Retinal pigment epithelial cell (primary cell): Measurements from ENCODE around the gene CHST13.

Experiments used
- DNase-seq: peaks from one replicate; pipeline ENCODE4 v3.0.0-alpha.2; 2010; ENCODE audit warnings: low read depth
- H3K4me3 ChIP-seq: 2 replicates; pipeline ENCODE4 v1.5.1; 2011; ENCODE audit warnings: mild to moderate bottlenecking, low read length, control low read depth, moderate library complexity
- CTCF ChIP-seq: conservative IDR thresholded peaks from 2 replicates; pipeline ENCODE4 v1.5.1; 2011; ENCODE audit warnings: low read depth, low read length, control low read depth, inconsistent platforms

Gene CHST13

GRCh38 chr3:126488886-126489569 is 34.9 kb upstream of the CHST13 start:
- no peak overlapping the region for H3K4me3 ChIP-seq
- DNase-seq: no peak
- TF ChIP-seq CTCF: no peak

- H3K4me3 ChIP-seq: no peak overlapping the region
- no peak for TF ChIP-seq CTCF
- DNase-seq: no peak
Observed at GRCh38 chr3:126490619-126491018, 33.3 kb upstream of the CHST13 start.

DNA sequence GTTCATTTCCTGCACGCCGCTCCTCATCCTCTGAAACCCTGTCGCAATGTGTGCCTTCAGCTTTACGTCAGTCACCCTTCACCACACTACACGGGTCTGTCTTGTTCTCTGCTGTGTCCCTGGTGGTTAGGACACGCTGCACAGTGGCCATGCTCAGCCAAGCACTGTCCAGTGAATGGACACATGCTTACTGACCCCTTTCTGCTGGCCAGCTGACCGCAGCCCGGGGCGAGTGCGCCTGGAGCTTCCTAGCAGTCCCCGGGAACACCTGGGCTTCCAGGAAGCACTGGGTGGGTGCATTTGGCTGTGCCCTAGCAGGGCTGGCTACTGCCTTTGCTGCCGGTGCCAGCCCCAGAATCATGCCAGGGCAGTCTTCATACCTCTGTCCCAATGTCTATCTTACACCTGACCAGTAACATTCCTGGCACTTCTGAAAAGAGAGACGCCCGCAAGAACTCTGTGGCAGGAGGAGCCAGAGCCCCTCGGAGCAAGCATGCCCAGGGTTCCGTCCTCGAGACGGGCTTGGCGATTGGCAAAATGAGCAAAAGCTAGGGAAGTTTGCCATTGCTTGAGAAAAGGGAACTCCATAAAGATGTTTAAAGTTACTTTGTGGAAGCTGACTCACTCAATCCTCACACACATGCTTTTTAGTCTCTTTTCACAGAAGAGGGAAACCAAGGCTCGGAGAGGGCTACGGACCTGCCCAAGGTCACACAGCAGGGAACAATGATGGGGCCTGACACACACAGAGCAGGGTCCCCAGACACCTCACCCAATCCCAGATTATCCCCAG is 32.5 kb upstream of the CHST13 start:
- H3K4me3 ChIP-seq: no peak overlapping the region
- no peak for TF ChIP-seq CTCF
- no peak for DNase-seq

- no peak for TF ChIP-seq CTCF
- no peak overlapping the region for H3K4me3 ChIP-seq
- no peak for DNase-seq
Observed at GRCh38 chr3:126493051-126493450, 30.9 kb upstream of the CHST13 start.

DNA sequence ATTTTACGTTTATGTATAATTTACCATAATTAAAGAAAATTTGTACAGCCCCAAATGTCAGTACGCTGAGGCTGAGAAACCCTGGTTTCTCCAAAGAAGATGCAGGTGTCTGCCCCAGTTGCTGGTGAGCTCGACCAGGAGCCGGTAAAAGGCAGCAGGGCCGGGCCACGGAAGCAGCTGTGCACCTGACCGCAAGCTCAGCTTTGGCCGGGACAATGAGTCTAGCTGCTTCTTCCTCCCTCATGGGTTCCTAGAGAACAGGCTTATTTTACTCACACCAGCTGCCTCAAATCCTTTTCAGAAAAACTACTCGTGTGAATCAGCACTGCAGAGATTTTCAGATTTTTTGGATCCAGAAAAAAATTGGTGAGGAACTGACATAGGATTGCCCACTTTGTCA is 30.2 kb upstream of the CHST13 start:
- H3K4me3 ChIP-seq: no peak overlapping the region
- TF ChIP-seq CTCF: no peak
- no peak for DNase-seq

- no peak for DNase-seq
- H3K4me3 ChIP-seq: no peak overlapping the region
- TF ChIP-seq CTCF: no peak
Observed at GRCh38 chr3:126494204-126494969, 29.6 kb upstream of the CHST13 start.

DNA sequence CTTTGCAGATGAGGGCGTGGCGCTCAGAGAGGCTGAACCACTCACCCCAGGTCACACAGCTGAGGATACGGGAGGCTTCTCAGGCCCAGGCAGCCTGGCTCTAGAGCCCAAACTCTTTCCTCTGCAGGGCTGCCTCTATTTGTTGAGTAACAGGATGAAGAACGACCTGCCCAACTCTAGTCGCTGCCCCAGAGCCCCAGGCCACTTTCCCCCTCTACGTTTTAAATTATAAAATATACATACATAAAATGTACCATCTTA is 29.1 kb upstream of the CHST13 start:
- DNase-seq: no peak
- TF ChIP-seq CTCF: no peak
- H3K4me3 ChIP-seq: no peak overlapping the region
